GM18508 (cell line): ENCODE measurements around the gene TOM1.
"Not testable (repeated sequence)": the region's sequence is repeated elsewhere in the genome, so short reads cannot be mapped to it uniquely, and the experiment has no call there.

Experiments used
- ATAC-seq: cut with Tn5 transposase; IDR thresholded peaks from one replicate; pipeline ENCODE4 v1.9.1; 2021; ENCODE audit warnings: moderate number of reproducible peaks; ENCODE audit not compliant: insufficient read depth, unreplicated experiment

The TOM1 gene

DNA sequence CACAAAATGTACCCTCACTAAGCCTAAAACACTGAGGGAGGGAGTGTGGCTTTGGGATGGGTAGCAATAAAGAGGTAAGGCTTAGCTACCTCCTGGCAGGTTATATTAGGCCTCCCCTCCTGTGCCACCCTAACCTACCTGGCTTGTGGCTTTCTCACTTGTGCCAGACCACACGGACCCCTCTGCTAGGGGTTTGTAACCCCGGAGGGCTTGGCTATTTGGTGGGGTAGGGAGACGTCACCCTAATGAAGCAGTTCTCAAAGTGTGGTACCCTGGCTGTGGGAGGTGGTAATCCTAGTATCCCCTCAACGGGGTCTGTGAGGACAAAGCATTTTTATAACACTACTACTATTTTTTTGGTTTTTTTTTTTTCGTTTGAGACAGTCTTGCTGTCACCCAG, 91.2 kb downstream of the TOM1 start:
- no peak for ATAC-seq

DNA sequence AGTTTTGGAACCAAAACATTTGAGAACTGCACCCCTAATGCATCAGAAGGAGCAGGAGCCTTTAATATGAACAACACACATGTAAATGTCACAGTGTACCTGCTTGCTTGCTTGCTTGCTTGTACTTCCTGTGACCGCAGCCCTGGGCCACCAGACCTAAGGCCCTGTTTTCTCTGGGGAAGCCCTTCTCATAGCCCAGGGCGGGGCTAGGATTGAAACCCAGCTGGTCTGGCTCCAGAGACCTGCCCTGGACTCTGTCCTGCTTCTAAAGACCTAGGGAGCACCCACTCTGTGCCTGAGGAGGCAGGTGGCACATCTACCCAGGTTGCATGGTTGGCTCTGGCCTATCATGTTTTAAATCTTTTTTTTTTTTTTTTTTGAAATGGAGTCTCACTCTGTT, 92.7 kb downstream of the TOM1 start:
- no peak for ATAC-seq

DNA sequence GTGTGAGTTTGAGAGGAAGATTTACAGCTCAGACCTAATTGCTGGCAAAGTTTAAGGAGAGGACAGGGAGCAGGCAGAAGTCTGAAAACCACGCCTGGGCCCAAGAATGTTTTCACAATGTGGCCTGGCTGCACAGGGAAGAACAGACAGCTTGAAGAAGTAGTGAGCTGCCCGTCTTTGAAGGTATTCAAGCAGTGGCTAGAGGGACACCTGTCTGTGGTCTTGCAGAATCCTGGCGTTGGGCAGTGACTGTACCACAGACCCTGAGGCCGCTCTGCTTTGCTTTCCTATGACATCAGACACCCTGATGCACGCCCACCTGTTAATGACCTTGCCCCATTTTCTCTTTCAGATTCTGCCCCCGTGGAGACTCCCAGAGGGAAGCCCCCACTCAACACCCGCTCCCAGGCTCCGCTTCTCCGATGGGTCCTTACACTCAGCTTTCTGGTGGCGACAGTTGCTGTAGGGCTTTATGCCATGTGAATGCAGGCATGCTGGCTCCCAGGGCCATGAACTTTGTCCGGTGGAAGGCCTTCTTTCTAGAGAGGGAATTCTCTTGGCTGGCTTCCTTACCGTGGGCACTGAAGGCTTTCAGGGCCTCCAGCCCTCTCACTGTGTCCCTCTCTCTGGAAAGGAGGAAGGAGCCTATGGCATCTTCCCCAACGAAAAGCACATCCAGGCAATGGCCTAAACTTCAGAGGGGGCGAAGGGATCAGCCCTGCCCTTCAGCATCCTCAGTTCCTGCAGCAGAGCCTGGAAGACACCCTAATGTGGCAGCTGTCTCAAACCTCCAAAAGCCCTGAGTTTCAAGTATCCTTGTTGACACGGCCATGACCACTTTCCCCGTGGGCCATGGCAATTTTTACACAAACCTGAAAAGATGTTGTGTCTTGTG, 93.7 kb downstream of the TOM1 start:
- ATAC-seq: no peak

DNA sequence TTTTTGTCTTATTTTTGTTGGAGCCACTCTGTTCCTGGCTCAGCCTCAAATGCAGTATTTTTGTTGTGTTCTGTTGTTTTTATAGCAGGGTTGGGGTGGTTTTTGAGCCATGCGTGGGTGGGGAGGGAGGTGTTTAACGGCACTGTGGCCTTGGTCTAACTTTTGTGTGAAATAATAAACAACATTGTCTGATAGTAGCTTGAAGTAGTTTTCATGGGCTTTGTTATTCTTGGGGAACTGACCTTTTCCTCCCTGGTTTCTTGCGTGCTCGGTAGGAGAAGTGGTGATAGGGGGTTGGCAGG, 94.3 kb downstream of the TOM1 start:
- ATAC-seq: no peak

DNA sequence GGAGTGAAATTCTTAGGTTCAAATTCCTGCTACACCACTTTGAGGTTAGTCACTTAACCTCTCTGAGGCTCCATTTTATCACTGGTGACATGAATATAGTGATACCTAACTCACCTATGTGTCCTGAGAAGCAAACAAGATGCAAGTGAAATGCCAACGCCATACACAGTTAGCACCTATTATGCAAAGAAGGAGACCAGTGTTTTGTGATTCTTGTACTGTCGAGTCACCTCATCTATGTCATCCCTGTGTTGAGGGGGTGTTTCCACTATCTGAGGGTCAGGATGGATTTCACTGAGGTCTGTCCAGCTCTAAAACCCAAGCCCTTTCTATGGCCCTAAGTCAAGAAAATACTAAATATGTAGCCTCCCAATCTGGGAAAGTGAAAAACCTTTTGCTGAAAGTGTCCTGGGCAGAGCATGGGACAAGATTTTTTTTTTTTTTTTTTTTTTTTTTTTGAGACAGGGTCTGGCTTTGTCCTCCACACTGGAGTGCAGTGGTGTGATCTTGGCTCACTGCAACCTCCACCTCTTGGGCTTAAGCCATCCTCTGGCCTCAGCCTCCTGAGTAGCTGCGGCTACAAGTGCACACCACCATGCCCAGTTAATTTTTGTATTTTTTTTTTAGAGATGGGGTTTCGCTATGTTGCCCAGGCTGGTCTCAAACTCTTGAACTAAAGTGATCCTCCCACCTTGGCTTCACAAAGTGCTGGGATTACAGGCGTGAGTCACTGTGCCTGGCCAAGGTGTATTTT, 95.3 kb downstream of the TOM1 start:
- no peak for ATAC-seq

DNA sequence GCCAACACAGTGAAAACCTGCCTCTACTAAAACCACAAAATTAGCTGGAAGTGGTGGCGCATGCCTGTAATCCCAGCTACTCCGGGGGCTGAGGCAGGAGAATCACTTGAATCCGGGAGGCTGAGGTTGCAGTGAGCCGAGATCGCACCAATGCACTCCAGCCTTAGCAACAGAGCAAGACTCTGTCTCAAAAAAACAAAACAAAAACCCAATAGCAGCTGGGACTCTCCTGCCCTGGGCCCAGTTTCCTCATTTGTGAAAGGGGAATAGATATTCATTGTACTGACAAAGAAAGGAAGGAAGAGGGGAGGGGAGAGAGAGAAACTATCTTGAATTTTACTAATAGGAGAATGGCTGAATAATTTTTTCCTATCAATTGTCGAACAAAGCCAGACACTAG, 96.9 kb downstream of the TOM1 start:
- ATAC-seq: not testable (repeated sequence)

DNA sequence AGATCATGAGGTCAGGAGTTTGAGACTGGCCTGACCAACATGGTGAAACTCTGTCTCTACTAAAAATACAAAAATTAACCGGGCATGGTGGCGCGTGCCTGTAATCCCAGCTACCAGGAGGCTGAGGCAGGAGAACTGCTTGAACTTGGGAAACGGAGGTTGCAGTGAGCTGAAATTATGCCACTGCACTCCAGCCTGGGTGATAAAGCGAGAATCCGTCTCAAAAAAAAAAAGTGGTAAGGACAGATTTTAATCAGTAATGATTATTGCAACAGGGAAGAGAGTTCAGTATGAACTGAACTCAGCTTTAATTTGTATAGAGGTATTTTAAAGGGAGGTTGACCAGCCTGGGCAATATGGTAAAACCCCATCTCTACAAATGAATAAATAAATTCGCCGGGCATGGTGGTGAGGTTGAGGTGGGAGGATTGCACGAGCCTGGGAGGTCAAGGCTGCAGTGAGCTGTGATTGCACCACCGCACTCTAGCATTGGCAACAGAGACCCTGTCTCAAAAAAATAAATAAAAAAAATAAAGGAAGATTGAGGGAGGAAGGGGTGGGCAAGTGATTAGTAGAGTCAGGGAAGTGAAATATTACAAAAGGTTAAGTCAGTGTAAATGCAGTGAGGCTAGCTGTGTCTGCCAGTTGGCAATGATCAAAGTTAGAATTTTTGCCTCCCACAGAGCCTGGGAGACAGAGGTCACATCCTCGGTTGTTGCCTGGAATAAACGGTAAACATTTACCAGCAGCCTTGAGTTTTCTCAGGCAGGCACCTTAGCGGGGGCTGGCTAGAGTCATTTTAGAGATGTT, 97.6 kb downstream of the TOM1 start:
- no peak for ATAC-seq
